ENCODE results near the gene MLPH. TPM values are rescaled to one million over a fixed set of nuclear protein-coding genes. Genes with fewer than 3 reads are reported as not detected.

Gene MLPH
- total RNA-seq, 2 donors from 2014 or later, result 0.75 to 1.0 TPM

DNA sequence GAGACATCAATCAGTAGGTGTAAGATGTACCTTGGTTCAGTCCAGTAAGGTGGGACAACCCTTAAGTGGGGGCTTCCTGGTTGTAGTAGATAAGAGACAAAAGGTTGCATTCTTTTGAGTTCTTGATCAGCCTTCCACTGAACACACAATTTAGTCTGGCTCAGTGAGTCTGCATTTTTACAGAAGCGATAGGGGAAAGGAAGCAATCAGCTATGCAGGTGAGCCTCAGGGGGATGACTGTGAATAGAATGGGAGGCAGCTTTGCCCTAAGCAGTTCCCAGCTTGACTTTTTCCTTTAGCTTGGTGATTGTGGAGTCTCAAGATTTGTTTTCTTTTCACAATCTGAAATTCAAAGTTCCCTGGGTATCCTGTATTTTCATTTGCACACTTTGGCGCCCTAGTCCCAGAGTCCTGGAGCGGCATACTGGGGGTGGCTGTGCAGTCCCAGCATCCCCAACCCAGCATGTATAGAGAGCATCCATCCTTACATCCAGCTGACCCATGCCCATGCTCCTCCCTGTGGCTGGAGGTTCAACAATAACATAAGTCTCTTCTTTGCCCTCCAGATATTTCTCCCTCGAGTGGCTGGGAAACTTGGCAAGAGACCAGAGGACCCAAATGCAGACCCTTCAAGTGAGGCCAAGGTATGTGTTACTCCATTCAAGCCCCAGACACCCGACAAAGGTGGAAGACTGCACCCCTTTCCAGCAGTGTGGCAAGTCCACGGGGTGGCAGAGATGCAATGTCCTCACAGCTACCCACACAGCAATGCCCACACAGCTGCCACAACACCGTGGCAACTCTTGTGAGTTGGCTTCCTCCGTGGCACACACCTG lies 59.2 kb downstream of the MLPH start:
- H3K27me3 ChIP-seq (ENCODE audit: control insufficient read depth, insufficient read depth, low read length, poor library complexity, severe bottlenecking), result no peaks in the 10 kb centered on the region

DNA sequence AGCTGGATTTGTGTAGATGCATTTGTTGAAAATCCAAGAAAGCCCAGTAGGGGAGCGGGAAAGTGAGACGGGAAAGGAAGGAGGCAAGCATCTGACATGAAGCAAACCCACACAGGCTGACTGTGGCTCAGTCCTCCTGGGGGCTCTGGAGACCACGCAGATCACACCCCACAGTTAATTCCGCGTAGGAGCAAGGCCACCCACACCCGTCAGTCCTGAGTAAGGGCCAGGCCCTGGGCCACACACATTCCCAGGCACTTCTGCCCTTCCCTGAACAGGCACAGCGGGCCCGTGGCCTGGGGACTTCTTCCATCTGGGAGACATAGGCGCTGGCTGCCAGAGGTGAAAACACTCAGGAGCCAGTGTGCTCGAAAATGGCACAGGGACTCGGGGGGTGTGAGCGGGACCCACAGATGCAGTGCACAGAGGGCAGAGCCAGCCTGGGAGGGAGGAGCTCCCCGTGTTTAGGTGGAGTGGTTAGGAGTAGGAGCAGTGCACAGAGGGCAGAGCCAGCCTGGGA lies 59.9 kb downstream of the MLPH start:
- H3K9me3 ChIP-seq (ENCODE audit: control insufficient read depth, low read length), result no peaks in the 10 kb centered on the region
- H3K4me1 ChIP-seq (ENCODE audit: control insufficient read depth, insufficient read depth, low read length), result peaks cover 8% of the 10 kb centered on the region
- WGBS, 2 experiments (ENCODE audit: insufficient coverage in 1 of 2, insufficient read length in 1 of 2), result 89 to 94% methylated on average over 7 to 12 of the region's 13 CpGs
- TF ChIP-seq, protein P1, sequence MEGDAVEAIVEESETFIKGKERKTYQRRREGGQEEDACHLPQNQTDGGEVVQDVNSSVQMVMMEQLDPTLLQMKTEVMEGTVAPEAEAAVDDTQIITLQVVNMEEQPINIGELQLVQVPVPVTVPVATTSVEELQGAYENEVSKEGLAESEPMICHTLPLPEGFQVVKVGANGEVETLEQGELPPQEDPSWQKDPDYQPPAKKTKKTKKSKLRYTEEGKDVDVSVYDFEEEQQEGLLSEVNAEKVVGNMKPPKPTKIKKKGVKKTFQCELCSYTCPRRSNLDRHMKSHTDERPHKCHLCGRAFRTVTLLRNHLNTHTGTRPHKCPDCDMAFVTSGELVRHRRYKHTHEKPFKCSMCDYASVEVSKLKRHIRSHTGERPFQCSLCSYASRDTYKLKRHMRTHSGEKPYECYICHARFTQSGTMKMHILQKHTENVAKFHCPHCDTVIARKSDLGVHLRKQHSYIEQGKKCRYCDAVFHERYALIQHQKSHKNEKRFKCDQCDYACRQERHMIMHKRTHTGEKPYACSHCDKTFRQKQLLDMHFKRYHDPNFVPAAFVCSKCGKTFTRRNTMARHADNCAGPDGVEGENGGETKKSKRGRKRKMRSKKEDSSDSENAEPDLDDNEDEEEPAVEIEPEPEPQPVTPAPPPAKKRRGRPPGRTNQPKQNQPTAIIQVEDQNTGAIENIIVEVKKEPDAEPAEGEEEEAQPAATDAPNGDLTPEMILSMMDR (conservative IDR thresholded peaks at IDR 0.05), result no peak
- no peaks in the 10 kb centered on the region for H3K36me3 ChIP-seq (ENCODE audit: control insufficient read depth, insufficient read depth, low read length)
- H3K4me3 ChIP-seq (ENCODE audit: low read length), result no peak overlapping the region
- Mint-ChIP-seq H3K27ac (no peak overlapping the region), H3K27me3 (ENCODE audit: insufficient read depth) (no peaks in the 10 kb centered on the region), H3K4me3 (no peak overlapping the region), H3K36me3 (ENCODE audit: low read depth) (no peaks in the 10 kb centered on the region), H3K9me3 (peaks cover 5% of the 10 kb centered on the region), H3K4me1 (peaks cover 19% of the 10 kb centered on the region)
- H3K27me3 ChIP-seq (ENCODE audit: control insufficient read depth, insufficient read depth, low read length, poor library complexity, severe bottlenecking), result no peaks in the 10 kb centered on the region
- no peak overlapping the region for H3K9ac ChIP-seq (ENCODE audit: extremely low read depth, low read length, poor library complexity, severe bottlenecking)
- DNase-seq, result no peak
- H3K27ac ChIP-seq (ENCODE audit: low read depth, low read length), result no peak overlapping the region

More for the DNA sequence above, 59.2 kb downstream of the MLPH start:
- WGBS, 2 experiments (ENCODE audit: insufficient coverage in 1 of 2, insufficient read length in 1 of 2), result 88% methylated on average over 6 to 8 of the region's 8 CpGs
- no peak for DNase-seq
- no peak overlapping the region for H3K4me3 ChIP-seq (ENCODE audit: low read length)
- H3K4me3 Mint-ChIP-seq, result no peak overlapping the region
- no peaks in the 10 kb centered on the region for H3K36me3 ChIP-seq (ENCODE audit: control insufficient read depth, insufficient read depth, low read length)
- H3K4me1 Mint-ChIP-seq, result peaks cover 22% of the 10 kb centered on the region
- H3K4me1 ChIP-seq (ENCODE audit: control insufficient read depth, insufficient read depth, low read length), result peaks cover 11% of the 10 kb centered on the region
- H3K27me3 Mint-ChIP-seq (ENCODE audit: insufficient read depth), result no peaks in the 10 kb centered on the region
- H3K36me3 Mint-ChIP-seq (ENCODE audit: low read depth), result no peaks in the 10 kb centered on the region
- TF ChIP-seq, protein P1 (conservative IDR thresholded peaks at IDR 0.05), result no peak
- H3K9me3 ChIP-seq (ENCODE audit: control insufficient read depth, low read length), result no peaks in the 10 kb centered on the region
- peaks cover 10% of the 10 kb centered on the region for H3K9me3 Mint-ChIP-seq
- H3K9ac ChIP-seq (ENCODE audit: extremely low read depth, low read length, poor library complexity, severe bottlenecking), result no peak overlapping the region
- H3K27ac Mint-ChIP-seq, result no peak overlapping the region
- H3K27ac ChIP-seq (ENCODE audit: low read depth, low read length), result no peak overlapping the region

DNA sequence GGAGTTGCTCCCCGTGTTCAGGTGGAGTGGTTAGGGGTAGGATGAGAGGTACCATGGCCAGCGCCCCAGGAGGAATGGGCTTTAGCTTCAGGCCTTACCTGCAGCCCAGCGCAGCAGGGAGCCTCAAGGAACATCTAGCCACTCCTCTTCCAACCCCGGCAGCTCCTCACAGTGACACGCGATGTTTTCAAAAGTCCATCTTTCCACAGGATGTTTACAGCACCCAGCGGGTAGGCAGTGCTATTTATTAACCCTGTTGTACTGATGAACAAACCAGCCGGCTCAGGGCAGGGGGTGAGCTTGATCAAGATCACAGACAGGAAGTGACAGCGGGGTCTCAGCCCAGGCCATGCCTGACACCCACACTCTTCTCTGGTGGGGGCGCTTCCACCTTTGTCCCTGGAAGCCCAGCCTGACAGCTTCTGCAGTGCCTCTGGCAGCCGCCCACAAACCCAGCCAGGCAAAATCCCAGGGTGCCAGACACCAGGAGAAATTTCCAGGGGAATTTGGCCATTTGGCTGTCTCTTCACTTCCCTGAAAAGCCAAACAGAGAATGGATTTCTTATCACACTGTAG lies 60.9 kb downstream of the MLPH start:
- WGBS, 2 experiments (ENCODE audit: insufficient coverage in 1 of 2, insufficient read length in 1 of 2), result 81 to 85% methylated on average over 6 to 11 of the region's 11 CpGs
- no peaks in the 10 kb centered on the region for H3K36me3 ChIP-seq (ENCODE audit: control insufficient read depth, insufficient read depth, low read length)
- H3K27me3 ChIP-seq (ENCODE audit: control insufficient read depth, insufficient read depth, low read length, poor library complexity, severe bottlenecking), result no peaks in the 10 kb centered on the region
- H3K4me3 Mint-ChIP-seq, result no peak overlapping the region
- no peaks in the 10 kb centered on the region for H3K36me3 Mint-ChIP-seq (ENCODE audit: low read depth)
- peaks cover 1% of the 10 kb centered on the region for H3K9me3 Mint-ChIP-seq
- TF ChIP-seq, protein P1 (conservative IDR thresholded peaks at IDR 0.05), result no peak
- peaks cover 19% of the 10 kb centered on the region for H3K4me1 Mint-ChIP-seq
- peaks cover 8% of the 10 kb centered on the region for H3K4me1 ChIP-seq (ENCODE audit: control insufficient read depth, insufficient read depth, low read length)
- H3K27me3 Mint-ChIP-seq (ENCODE audit: insufficient read depth), result no peaks in the 10 kb centered on the region
- no peaks in the 10 kb centered on the region for H3K9me3 ChIP-seq (ENCODE audit: control insufficient read depth, low read length)
- peak; percentile 76 for DNase-seq
- no peak overlapping the region for H3K9ac ChIP-seq (ENCODE audit: extremely low read depth, low read length, poor library complexity, severe bottlenecking)
- no peak overlapping the region for H3K27ac Mint-ChIP-seq
- H3K4me3 ChIP-seq (ENCODE audit: low read length), result no peak overlapping the region
- no peak overlapping the region for H3K27ac ChIP-seq (ENCODE audit: low read depth, low read length)

Data from endodermal cell (in vitro differentiated cells).